Choroid plexus epithelial cell (primary cell): ENCODE data around the gene ADCY7.

Source experiments
- DNase-seq: peaks from one replicate; pipeline ENCODE4 v3.0.0-alpha.2; 2010; ENCODE audit warnings: low read depth
- H3K4me3 ChIP-seq: 2 replicates; pipeline ENCODE4 v1.5.1; 2011; ENCODE audit warnings: low read depth, mild to moderate bottlenecking, control low read depth, low read length, moderate library complexity
- CTCF ChIP-seq: conservative IDR thresholded peaks from 2 replicates; pipeline ENCODE4 v1.5.1; 2011; ENCODE audit warnings: low read depth, mild to moderate bottlenecking, control low read depth, inconsistent platforms, low read length, moderate library complexity

Gene ADCY7

GRCh38 chr16:50244504-50245416 is 21.6 kb upstream of the ADCY7 start:
- DNase-seq: no peak
- no peak for TF ChIP-seq CTCF
- H3K4me3 ChIP-seq: no peak overlapping the region

- H3K4me3 ChIP-seq: peak overlapping the region; percentile 52
- peak; percentile 31 for DNase-seq
- TF ChIP-seq CTCF: peak; percentile 4
Measured at GRCh38 chr16:50245417-50246298, 20.7 kb upstream of the ADCY7 start.

GRCh38 chr16:50246299-50247122 is 19.8 kb upstream of the ADCY7 start:
- no peak for TF ChIP-seq CTCF
- H3K4me3 ChIP-seq: peak overlapping the region; percentile 52
- DNase-seq: no peak

- no peak for TF ChIP-seq CTCF
- no peak overlapping the region for H3K4me3 ChIP-seq
- DNase-seq: no peak
Measured at GRCh38 chr16:50247123-50247905, 19.0 kb upstream of the ADCY7 start.

GRCh38 chr16:50247906-50248608 is 18.3 kb upstream of the ADCY7 start:
- H3K4me3 ChIP-seq: no peak overlapping the region
- TF ChIP-seq CTCF: no peak
- DNase-seq: no peak
